ENCODE measurements around the gene ALG1.
"Not testable (repeated sequence)": the region's sequence is repeated elsewhere in the genome, so short reads cannot be mapped to it uniquely, and the experiment has no call there.

ALG1 gene

DNA sequence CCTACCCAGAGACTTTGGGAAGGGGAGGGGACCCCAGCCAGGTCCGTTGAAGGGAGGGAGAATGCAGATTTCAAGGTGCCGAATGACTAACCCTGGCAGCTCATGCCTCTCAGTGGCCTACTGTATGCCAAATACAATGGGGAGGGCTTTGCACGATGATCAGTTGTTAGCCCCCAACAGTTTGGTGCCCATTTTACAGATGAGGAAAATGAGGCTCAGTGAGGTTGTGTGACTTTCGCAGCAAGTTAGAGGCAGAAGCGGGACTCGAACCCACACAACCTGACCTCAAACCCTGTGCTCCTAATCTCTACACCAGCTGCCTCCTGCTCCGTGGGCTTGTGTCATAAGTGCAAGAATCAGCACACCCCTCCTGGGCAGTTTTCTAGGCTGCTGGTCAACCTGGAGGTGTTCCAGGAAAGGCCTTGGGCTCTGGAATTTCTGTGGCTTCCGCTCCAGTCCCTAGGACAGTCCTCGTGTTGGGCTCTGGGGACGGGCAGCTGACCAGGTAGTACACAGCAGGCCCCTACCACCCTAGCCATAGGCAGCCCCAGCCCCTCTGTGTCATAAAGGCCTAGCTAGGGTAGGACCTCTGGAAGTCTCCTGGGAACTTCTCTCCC lies 26.0 kb upstream of the ALG1 start:
- no peak for DNase-seq

- no peak for DNase-seq
These were observed 24.7 kb upstream of the ALG1 start for GRCh38 chr16:5046914-5047313.

DNA sequence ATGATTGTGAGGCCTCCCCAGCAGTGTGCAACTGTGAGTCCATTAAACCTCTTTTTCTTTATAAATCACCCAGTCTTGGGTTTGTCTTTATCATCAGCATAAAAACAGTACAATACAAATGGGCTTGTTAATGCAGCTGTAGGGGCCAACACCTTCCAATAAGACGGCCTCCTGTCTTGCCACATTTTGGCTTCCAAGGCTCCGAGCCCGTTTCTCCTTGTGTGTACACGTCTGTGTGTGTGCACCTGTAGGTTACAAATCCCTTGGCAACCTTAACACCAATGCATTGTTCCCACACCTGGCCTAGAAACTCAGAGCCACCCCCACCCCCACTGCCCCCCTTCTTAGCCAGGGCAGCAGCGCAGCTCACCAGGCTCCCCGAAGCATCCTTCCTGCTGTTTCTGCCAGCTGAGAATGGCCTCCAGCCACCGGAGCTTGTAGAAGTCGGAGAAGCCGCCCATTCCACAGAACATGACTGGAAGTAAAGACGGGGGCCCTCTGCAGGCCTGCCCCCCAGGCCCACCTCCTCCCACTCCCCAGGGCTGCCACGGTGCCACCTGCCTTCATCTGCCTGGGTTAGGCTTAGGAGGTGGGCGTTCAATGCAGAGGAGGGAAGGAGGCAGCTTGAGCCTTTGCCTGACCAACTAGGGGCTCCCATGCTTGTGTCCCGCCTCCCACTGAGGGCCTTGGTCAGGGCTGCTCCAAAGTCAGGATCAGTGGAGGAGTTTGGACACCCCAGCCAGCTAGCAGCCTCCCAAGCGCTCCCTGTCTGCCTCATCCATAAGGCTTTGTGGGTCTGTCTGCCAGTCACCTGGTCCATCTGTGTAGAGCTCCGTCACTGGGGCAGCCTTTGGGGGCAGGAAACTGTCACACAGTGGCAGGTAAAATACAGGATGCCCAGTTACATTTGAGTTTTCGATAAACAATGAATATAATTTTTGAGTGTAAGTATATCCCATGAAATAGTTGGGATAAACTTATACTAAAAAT lies 16.5 kb upstream of the ALG1 start:
- no peak for DNase-seq

GRCh38 chr16:5056352-5056751 lies 15.3 kb upstream of the ALG1 start:
- peak; percentile 1 for DNase-seq

- DNase-seq = no peak
These were observed 13.2 kb upstream of the ALG1 start for GRCh38 chr16:5058476-5058875.

- no peak for DNase-seq
These were observed 12.1 kb upstream of the ALG1 start for GRCh38 chr16:5059386-5060072.

DNA sequence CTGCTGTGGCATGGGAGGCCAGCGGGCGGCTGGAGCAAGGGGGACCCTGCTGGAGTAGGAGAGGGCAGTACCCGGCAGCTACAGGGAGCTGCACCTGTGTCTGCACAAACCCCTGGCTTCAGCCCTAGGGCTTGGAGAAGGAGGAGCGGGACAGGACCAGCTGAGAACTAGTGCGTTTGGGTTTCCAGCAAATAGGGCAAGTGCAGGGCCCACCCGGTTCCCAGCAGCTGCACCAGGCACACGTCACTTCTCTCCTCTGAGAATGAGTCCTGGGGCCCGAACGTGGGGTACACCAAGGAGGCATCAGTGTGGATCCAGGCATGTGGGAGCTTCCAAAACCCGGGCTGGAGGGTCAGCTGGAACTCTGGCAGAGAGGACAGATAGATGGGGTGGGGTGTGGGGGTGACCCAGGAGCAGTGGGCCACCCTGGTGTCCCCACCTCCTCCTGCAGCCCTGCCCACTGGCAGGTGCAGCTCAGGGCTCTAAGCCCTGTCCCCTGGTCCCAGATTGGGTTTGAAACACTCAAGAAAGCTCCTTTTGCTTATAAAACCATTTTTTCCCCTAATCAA lies 11.5 kb upstream of the ALG1 start:
- DNase-seq = no peak

DNA sequence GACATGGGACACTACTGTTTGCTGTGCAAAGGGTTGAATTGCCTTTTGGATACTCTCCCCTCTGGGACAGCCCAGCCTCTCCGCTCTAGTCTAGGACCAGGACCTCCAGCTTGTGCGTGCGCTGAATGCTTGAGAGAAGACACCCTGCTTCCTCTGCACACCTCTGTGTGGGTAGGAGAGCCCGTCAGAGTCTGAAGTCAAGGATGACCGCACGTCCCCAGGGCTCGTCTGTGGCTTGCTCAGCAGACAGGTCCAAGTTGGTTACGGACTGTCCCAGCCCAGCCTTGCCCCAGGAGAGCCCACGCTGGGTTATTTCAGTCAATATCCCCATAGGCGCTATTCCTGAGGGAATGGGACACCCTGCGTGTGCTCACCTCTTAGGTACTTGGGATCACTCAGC lies 9.6 kb upstream of the ALG1 start:
- no peak for DNase-seq

GRCh38 chr16:5062790-5063765 lies 8.6 kb upstream of the ALG1 start:
- no peak for DNase-seq

DNA sequence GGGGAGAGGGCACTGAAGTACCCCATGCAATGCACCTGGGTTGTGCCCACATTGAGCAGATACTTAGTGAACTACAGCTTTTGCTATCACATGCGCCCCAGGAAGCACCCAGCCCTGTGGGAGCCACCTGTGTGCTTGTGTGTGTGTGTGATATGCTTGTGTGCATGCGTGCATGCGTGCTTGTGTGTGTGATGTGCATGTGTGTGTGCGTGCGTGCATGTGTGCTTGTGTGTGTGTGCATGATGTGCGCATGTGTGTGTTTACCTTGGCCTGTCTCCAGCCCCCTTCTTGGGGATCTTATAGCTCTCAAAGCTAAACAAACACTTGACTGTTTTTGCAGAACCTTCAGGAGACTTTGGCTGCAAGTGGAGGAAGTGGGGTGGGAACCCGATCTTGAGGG lies 6.7 kb upstream of the ALG1 start:
- no peak for DNase-seq

DNA sequence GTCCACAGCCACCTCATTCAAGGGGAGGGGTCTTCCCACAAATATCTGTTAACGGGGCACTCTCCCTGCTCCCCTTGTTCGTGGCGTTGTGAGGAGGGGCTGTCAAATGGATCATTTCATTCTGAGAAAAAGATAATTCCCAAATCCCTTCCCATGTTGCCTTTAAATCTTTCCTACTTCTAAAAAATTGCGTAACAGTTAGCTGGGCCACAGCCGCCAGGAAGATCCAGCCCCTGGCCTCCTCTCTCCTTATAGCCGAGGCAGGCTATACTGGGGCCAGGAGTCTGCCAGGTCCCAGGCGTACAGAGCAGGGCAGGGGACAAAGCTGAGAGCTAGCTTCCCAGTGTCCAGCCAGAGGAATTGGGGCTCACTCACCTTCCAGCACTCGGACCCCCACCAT lies 6.3 kb upstream of the ALG1 start:
- no peak for DNase-seq

DNA sequence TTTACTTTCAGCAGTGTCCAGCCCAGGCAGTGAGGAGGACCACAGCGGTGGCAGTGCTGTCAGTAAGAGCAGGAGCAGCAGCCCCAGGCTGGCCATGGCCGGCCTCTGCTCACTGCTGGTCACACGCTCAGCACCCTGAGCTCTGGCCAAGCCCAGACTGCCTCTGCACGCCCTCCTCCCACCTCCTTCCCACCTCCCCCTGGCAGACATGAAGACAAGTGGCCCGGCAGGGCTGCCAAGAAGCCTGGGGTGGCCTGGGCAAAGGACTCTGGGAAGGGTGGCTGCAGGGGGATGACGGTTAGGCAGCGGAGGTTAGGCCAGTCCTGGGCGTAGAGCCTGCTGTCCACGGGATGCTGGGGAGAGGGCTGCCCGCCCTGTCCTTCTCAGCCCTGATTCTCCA lies 5.8 kb upstream of the ALG1 start, which contains the start of gene C16orf89:
Gene C16orf89 (minus strand): TSS at position 144 of the 400 bp plus-strand sequence. CDS start 48 bp downstream, at position 96.
- no peak for DNase-seq

DNA sequence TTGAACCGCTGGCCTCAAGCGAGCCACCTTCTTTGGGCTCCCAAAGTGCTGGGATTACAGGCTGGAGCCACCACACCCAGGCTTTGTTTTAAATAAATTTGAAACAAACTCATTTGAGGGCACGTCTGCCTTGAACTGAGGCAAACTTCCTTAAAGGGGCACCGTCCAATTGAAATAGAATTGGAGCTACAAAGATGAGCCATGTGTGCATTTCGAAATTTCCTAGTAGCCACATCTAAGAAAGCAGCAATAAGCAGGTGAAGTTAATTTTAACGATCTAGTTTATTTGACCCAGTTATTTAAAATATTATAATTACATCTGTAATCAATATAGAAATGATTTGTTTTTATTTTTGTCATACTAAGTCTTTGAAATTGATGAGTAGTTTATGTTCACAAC lies 5.1 kb upstream of the ALG1 start:
- DNase-seq = no peak

DNA sequence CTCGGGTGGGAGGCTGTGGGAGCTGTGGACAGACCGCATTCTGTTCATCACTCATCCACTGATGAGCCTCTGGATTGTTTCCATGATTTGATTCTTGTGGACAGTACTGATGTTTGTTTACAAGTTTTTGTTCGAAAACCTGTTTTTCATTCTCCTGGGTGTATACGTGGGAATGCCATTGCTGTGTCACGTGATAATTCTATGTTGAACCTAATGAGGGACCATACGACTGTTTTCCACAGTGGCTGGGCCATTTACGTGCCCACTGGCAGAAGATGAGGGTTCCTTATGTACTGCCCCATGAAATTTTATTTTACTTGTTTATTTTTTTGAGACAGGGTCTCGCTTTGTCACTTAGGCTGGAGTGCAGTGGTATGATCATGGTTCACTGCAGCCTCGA lies 2.6 kb upstream of the ALG1 start:
- no peak for DNase-seq

GRCh38 chr16:5069854-5070253 lies 1.8 kb upstream of the ALG1 start:
- no peak for DNase-seq

DNA sequence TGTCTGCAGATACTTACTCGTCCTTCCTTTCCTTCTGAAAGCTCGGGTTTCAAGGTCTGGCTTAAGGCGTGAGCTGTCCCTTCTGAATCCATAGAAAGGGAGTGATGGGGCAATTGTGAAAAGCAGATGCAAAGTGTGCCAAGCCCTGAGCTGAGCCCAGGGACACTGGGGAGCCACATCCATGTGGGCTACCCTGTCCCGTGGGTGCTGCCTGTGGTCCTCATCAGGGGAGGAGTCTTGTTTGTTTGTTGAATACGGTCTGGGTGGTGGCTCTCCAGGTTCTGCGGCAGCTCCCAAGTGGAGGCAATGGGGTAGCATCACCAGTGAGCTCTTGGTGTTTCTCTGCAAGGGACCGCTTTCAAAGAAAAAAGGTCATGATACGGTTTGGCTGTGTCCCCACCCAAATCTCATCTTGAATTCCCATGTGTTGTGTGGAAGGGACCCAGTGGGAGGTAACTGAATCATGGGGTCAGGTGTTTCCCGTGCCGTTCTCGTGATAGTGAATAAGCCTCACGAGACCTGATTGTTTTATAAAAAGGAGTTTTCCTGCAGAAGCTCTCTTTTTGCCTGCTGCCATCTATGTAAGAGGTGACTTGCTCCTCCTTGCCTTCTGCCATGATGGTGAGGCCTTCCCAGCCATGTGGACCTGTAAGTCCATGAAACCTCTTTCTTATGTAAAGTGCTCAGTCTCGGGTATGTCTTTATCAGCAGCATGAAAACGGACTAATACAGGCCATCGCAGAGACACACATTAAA lies 1.0 kb upstream of the ALG1 start:
- no peak for DNase-seq

DNA sequence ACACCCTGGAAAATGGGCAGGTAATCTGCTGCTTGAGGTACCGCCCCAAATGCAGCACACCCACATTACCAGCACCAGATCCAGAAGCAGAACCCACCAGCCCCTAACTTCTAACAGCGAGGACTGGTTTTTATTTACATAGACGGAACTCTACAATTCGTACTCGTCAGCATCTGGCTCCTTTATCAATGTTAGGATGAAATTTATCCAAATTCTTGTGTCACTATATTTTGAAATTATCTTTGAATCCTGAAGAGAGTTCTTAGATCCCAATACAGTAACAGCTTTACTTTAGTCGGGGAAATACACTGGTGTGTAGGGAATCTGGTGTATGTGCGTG lies 332 bp upstream of the ALG1 start:
- no peak for DNase-seq

- no peak for DNase-seq
These were observed 963 bp downstream of the ALG1 start for GRCh38 chr16:5072334-5073278.

- no peak for DNase-seq
These were observed 1.6 kb downstream of the ALG1 start for GRCh38 chr16:5073279-5073629.

- DNase-seq = not testable (repeated sequence)
These were observed 2.1 kb downstream of the ALG1 start for GRCh38 chr16:5073771-5074170.
